Smooth muscle cell (in vitro differentiated cells): ENCODE data around the gene CCT7. TPM values are rescaled to one million over a fixed set of nuclear protein-coding genes. Genes with fewer than 3 reads are reported as not detected.

Experiments
- DNase-seq: peaks from one replicate; lab custom pipeline; 2025; ENCODE audit not compliant: unreplicated experiment; lab: John Stamatoyannopoulos, UW
- H2AFZ ChIP-seq: fragments of 200-600 bp; sonication (generic); 2 replicates; pipeline ENCODE4 v1.6.0; 2016; ENCODE audit warnings: antibody characterized with exemption, low read depth, mild to moderate bottlenecking
- H3F3A ChIP-seq: fragments of 200-600 bp; sonication (generic); 2 replicates; pipeline ENCODE4 v1.6.0; 2017; ENCODE audit warnings: antibody characterized with exemption, low read depth
- H3K27ac ChIP-seq: fragments of 200-600 bp; sonication (generic); 2 replicates; pipeline ENCODE4 v1.5.1; 2016; ENCODE audit warnings: low read depth, mild to moderate bottlenecking
- H3K27me3 ChIP-seq: fragments of 200-600 bp; sonication (generic); 2 replicates; pipeline ENCODE4 v1.6.1; 2016; ENCODE audit warnings: low read depth, mild to moderate bottlenecking
- H3K36me3 ChIP-seq: fragments of 200-600 bp; sonication (generic); 2 replicates; pipeline ENCODE4 v1.5.1; 2016; ENCODE audit warnings: low read depth
- H3K4me1 ChIP-seq: fragments of 200-600 bp; sonication (generic); 2 replicates; pipeline ENCODE4 v1.5.1; 2016; ENCODE audit warnings: low read depth
- H3K4me2 ChIP-seq: fragments of 200-600 bp; sonication (generic); 2 replicates; pipeline ENCODE4 v1.6.0; 2016; ENCODE audit warnings: mild to moderate bottlenecking
- H3K4me3 ChIP-seq: fragments of 200-600 bp; sonication (generic); 2 replicates; pipeline ENCODE4 v1.5.1; 2016; ENCODE audit warnings: mild to moderate bottlenecking
- H3K79me2 ChIP-seq: fragments of 200-600 bp; sonication (generic); 2 replicates; pipeline ENCODE4 v1.6.0; 2016; ENCODE audit warnings: low read depth, mild to moderate bottlenecking
- H3K9ac ChIP-seq: fragments of 200-600 bp; sonication (generic); 2 replicates; pipeline ENCODE4 v1.6.0; 2016; ENCODE audit warnings: low read depth
- H3K9me3 ChIP-seq: fragments of 200-600 bp; sonication (generic); replicated peaks from 2 replicates; pipeline ENCODE4 v1.5.1; 2016; ENCODE audit warnings: low read depth
- H4K20me1 ChIP-seq: fragments of 200-600 bp; sonication (generic); 2 replicates; pipeline ENCODE4 v1.6.0; 2016; ENCODE audit warnings: low read depth
- CTCF ChIP-seq: fragments of 200-600 bp; sonication (generic); IDR thresholded peaks from 2 replicates; pipeline ENCODE4 v1.5.1; 2017; ENCODE audit warnings: borderline replicate concordance, mild to moderate bottlenecking, antibody characterized with exemption; ENCODE audit not compliant: insufficient read depth, poor library complexity, severe bottlenecking
- WGBS: methylation state at CpG from one replicate; pipeline ENCODE4 v1.1.7; 2016; ENCODE audit warnings: low lambda C conversion rate; 5-methylcytosine and 5-hydroxymethylcytosine counted together
- polyA plus RNA-seq: library from polyadenylated mRNA; unstranded; fragments of >200 nt; fragmentation: Nextera tagmentation; extraction: Ambion mirVana; gene quantifications from 2 replicates; pipeline ENCODE4 v1.2.1, GENCODE V29; 2016
- total RNA-seq: library from RNA; depleted of rRNA; stranded (reverse); fragments of >200 nt; gene quantifications from 2 replicates; pipeline ENCODE4 v1.2.3, GENCODE V29; 2014

Gene CCT7
- total and polyA plus RNA-seq, 2 experiments from 2014 or later, result 197 to 212 TPM

DNA sequence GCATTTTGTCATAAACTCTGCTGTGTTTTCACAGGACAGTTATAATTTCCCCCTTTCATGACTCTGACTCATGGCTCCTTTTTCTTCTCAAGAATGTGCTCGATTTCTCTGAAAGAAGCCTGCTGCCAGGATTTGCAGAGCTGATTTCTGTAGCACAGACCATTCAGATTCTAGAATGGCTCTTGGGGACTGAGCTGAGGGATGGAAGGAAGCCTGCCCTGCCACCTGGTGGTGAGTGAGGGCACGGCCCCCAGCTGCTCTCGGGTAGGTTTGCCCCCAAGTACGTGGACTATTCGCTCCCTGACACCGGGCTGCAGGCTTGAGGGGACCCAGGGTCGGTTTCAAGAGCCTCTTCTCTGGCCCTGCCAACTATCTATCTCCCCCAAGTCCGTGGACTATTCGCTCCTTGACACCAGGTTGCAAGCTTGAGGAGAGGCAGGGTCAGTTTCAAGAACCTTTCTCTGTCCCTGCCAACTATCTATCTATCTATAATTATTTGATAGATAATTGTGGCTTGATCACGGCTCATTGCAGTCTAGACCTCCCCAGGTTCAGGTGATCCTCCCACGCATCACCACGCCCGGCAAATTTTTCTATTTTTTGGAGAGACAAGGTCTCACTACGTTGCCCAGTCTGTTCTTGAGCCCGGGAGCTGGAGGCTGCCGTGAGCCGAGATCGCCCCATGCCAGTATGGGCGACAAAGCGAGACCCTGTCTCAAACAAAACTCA is 21.5 kb upstream of the CCT7 start:
- H3K27ac ChIP-seq, result peak overlapping the region; percentile 24
- H3K4me2 ChIP-seq, result peak overlapping the region; percentile 68
- peak; percentile 32 for DNase-seq
- peaks cover 9% of the 10 kb centered on the region for H3K4me1 ChIP-seq
- no peak overlapping the region for H3K4me3 ChIP-seq
- H3K79me2 ChIP-seq, result peaks cover 29% of the 10 kb centered on the region
- TF ChIP-seq CTCF, result peak; percentile 86
- H3F3A ChIP-seq, result peaks cover 7% of the 10 kb centered on the region
- no peak overlapping the region for H2AFZ ChIP-seq
- H3K9me3 ChIP-seq, result no peaks in the 10 kb centered on the region
- no peaks in the 10 kb centered on the region for H3K36me3 ChIP-seq
- WGBS, result 52% methylated on average over 20 of the region's 20 CpGs
- peaks cover 4% of the 10 kb centered on the region for H3K27me3 ChIP-seq
- H3K9ac ChIP-seq, result no peak overlapping the region
- H4K20me1 ChIP-seq, result no peaks in the 10 kb centered on the region

- Histone ChIP-seq H3K9ac (peak within 1 kb of the TSS; percentile 87), H2AFZ (peak within 1 kb of the TSS; percentile 78), H3K4me3 (peak within 1 kb of the TSS; percentile 77), H3K36me3 (no peaks in the 10 kb centered on the region), H4K20me1 (no peaks in the 10 kb centered on the region), H3K27me3 (peaks cover 2% of the 10 kb centered on the region), H3K27ac (peak within 1 kb of the TSS; percentile 77), H3F3A (peaks cover 7% of the 10 kb centered on the region), H3K4me2 (peak within 1 kb of the TSS; percentile 94), H3K9me3 (no peaks in the 10 kb centered on the region), H3K79me2 (peaks cover 29% of the 10 kb centered on the region), H3K4me1 (peaks cover 9% of the 10 kb centered on the region)
- TF ChIP-seq CTCF, result no peak
- WGBS, result 2% methylated on average over 63 of the region's 64 CpGs
- DNase-seq, result peak; percentile 89
Measured at GRCh38 chr2:73214120-73215035, 19.7 kb upstream of the CCT7 start, which contains the start of gene SMYD5. SMYD5 (plus strand) TSS chr2:73214245; CDS start chr2:73214267, 22 bp downstream.

GRCh38 chr2:73215254-73215653 is 18.9 kb upstream of the CCT7 start:
- no peak for TF ChIP-seq CTCF
- DNase-seq, result no peak
- Histone ChIP-seq H3K4me1 (peaks cover 9% of the 10 kb centered on the region), H3K4me2 (peak overlapping the region; percentile 94), H3K79me2 (peaks cover 29% of the 10 kb centered on the region), H3K4me3 (peak overlapping the region; percentile 77), H2AFZ (peak overlapping the region; percentile 78), H3K27me3 (no peaks in the 10 kb centered on the region), H4K20me1 (no peaks in the 10 kb centered on the region), H3K9ac (peak overlapping the region; percentile 87), H3K27ac (peak overlapping the region; percentile 77), H3K36me3 (no peaks in the 10 kb centered on the region), H3K9me3 (no peaks in the 10 kb centered on the region), H3F3A (peaks cover 7% of the 10 kb centered on the region)
- WGBS, result 80% methylated on average over 4 of the region's 4 CpGs
